GM19467 (cell line): ENCODE measurements around the gene GNAL.
"Not testable (repeated sequence)": the region's sequence is repeated elsewhere in the genome, so short reads cannot be mapped to it uniquely, and the experiment has no call there.

Experiments
- ATAC-seq: cut with Tn5 transposase; IDR thresholded peaks from one replicate; pipeline ENCODE4 v1.9.1; 2021; ENCODE audit warnings: mild to moderate bottlenecking, moderate library complexity; ENCODE audit not compliant: unreplicated experiment

Gene GNAL

GRCh38 chr18:11688972-11689668 is at the start of gene GNAL:
Gene GNAL (plus strand): TSS chr18:11689264. CDS start chr18:11689564, 300 bp downstream.
- peak; percentile 76 for ATAC-seq

- not testable (repeated sequence) for ATAC-seq
Measured at GRCh38 chr18:11647310-11647709, 41.8 kb upstream of the GNAL start.

GRCh38 chr18:11647804-11648203 is 41.3 kb upstream of the GNAL start:
- not testable (repeated sequence) for ATAC-seq

DNA sequence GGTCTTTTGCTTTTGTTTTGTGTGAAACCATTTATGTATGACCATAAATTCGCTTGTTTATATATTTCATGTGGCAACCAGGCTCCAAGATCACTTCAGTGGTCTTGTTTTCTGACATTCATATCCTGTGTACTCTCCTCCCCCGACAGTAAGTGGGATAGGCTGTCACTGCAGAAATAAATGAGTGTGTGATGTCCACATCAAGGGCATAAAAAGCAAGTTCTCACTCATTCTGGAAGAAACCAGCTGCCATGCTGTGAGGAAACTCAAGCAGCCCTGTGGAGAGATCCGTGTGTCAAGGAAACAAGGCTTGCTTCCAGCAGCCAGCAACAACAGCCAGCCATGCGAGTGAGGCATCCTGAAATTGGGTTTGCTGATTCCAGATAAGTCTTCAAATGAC is 39.2 kb upstream of the GNAL start:
- ATAC-seq, result no peak

DNA sequence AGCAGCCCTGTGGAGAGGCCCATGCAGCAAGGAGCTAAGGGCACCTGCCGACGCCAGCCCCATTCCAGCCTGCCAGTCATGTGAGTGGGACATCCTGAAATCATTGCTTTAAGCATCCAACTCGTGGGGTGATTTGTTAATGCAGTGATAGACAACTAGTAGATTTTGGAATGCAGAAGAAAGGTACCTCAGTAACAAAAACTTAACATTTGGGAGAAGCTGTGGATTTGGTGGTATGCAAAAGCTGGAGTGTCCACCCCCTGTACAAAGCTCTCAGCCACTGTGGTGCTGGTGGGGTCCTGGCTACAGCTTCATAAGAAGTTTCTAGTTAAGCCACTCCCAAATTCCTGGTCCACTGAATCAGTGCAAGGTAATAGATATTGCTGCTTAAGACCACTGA is 37.2 kb upstream of the GNAL start:
- ATAC-seq, result no peak

- ATAC-seq, result no peak
Measured at GRCh38 chr18:11653521-11653920, 35.5 kb upstream of the GNAL start.

DNA sequence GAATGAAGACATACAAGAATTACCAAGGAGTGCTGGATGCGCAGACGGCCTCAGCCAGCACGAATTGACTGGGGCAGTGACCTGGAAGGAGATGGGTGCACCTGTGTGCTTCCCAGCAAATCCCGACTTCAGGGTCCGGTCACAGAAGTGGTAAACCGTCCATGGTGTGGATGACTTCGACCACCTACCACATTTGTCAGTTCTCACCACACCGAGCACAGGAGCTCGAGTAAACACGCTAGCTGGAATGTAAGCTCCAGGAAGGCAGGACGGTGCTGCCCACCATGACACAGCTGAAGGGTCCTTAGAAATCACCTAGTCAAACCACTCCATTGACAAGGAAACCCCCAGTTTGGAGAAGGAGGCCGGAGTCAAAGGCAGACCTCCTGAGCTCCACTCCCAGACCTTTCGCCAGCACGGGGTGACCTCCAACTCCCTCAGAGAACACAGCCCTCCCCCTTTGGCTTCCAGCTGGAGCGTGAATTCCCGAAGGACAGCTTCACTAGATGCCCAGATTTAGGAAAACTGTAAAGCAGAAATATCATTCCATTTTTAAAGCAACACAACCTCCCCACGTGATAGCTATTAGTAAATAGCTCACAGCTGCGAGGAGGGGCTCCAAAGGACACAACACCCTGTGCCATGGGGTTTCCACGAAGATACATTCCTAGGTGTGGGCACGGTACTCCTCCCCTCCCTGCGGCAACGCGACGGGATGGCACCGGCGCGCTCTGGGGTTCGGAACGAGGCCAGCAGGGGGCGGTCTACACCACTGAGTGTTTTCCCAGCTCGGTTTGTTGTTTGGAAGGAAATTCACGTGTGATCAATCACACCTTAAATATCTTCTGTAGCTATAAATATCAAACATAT is 34.1 kb upstream of the GNAL start:
- no peak for ATAC-seq

GRCh38 chr18:11655606-11655932 is 33.5 kb upstream of the GNAL start:
- ATAC-seq, result no peak

DNA sequence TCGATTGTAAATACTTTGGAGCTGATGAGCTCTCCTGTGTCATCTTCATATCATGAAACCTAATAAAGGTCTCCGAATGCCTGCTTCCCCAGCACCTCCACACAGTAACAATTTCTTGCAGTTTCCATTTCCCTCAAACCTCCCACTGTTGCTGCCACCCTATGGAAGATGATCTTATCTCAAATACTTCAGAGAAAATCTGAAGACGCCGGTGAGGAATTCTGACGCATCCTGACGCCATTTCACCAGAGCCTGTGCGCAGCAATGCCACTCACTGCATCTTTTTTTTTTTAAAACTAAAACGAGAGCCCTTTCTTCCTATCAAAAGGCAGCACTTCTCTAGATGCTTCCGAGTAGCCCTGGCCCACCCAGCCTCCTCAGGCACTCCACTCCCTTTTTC is 31.9 kb upstream of the GNAL start:
- ATAC-seq, result no peak

DNA sequence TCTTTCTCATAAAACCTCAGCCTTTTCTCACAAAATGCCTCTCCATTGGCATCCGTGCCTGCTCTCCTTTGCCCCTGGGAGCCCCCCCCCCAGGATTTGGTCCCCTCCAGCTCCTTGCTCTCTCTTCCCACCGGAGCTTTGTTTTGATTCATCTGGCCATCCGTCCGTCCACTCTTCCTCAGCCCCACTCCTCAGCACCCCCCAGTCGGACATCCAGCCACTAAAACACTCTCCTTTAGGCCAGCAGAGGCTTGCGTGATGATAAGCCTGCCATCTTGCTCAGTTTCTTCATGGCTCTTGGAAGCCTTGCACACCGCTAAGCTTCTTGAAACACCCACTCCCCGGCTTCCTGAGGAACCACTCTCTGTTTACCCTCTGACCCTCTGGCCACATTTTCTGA is 31.5 kb upstream of the GNAL start:
- no peak for ATAC-seq

DNA sequence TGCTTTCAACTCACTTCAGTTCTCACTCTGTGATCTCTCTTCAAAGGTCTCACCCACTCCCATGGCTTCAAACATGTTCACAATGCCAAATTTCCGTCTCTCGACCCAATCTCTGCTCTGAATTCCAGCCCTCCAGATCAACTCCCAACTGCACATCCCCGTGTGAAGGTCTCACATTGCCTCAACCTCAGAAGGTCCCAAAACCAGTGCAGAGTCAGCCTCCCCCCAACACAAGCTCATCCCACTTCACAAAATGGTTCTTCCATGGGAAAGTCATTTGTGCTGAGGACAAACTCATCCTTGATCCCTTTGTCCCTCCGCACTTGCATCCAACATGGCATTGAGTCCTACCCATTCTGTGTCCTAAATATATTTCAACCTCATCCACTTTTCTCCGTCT is 31.0 kb upstream of the GNAL start:
- no peak for ATAC-seq

- ATAC-seq, result no peak
Measured at GRCh38 chr18:11658989-11659388, 30.1 kb upstream of the GNAL start.

GRCh38 chr18:11660691-11661090 is 28.4 kb upstream of the GNAL start:
- ATAC-seq, result no peak

DNA sequence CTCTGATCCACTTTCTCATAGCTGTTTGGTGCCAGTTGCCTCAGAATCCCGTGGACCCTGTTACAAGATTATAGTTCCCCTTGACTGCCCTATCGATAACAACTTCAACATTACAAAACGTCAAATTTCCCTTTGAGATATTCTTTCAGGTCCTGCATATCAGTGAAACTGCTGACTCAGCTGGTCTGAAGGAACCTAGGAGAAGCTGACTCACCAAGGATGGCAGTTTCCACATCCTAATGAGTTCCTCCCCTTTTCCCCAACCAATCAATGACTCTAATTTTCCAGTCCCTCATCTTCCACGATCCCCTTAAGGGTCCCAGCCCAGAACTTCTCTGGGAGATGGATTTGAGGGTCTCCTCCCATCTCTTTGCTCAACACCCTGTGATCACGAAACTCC is 27.6 kb upstream of the GNAL start:
- no peak for ATAC-seq

GRCh38 chr18:11663439-11664029 is 25.5 kb upstream of the GNAL start:
- no peak for ATAC-seq

DNA sequence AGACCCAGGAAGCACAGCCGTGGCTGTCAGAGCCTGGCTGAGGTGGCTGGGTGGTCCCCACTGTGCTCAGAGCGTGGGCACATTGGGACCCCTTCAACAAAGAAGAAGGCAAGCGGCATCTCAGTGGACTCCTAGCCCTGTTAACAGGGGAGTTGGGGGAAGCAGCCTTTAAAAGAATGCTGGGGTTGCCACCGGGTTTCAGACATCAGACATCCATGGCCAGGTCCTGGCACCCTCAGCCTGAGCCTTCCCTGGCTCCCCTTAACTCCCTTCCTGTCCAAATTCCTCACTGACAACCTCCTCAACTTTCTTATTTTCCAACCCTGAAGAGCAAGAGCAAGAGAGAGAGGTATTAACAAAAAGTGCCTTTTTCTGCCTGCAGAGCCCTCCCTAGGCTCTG is 24.8 kb upstream of the GNAL start:
- ATAC-seq, result no peak

GRCh38 chr18:11665146-11665545 is 23.9 kb upstream of the GNAL start:
- ATAC-seq, result no peak

DNA sequence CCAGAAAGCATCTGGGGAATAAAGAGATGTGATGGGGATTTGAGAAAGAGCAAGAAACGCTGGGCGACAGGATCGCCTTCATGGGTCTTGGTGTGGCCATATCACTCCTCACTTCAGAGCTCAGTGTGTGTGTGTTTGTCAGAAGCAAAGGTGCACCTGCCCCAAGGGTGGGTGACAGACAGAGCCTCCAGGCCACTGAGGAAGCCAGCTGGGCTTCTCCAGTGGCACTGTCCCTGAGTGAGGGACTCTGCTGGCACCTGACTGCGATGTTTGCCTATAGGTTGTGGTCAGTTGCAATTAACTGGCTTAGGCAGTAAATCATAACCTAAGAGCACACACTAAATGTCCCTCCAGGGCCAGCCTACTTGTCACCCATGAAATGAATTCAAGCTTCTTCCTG is 23.5 kb upstream of the GNAL start:
- ATAC-seq, result no peak

- ATAC-seq, result no peak
Measured at GRCh38 chr18:11666176-11666575, 22.9 kb upstream of the GNAL start.

- no peak for ATAC-seq
Measured at GRCh38 chr18:11666831-11667230, 22.2 kb upstream of the GNAL start.

DNA sequence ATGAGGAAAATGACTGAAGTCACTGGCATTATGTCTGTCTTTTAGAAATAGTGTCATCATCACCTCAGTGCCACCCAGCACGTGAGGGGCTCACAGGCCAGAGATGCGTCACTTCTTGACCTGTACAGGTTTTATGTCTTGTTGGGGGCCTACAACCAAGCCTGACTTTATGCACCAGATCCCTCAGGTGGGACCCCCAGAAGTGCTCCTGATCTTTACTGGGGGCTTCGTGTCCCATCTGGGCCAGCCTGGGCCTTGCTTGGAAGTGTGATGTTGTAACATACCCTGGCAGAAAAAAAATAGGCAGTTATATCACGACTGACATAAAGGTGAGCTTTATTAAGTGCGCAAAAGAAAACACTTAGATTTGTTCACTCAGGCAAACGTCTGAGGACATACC is 21.5 kb upstream of the GNAL start:
- no peak for ATAC-seq
